GM19438 (cell line): Measurements from ENCODE around the gene CCDC8.
"Not testable (repeated sequence)": the region's sequence is repeated elsewhere in the genome, so short reads cannot be mapped to it uniquely, and the experiment has no call there.

Source experiments
- ATAC-seq: cut with Tn5 transposase; IDR thresholded peaks from one replicate; pipeline ENCODE4 v1.9.1; 2021; ENCODE audit warnings: low read depth; ENCODE audit not compliant: unreplicated experiment

The CCDC8 gene

GRCh38 chr19:46413262-46414031, at the start of gene CCDC8:
Gene CCDC8, minus strand, starts transcription at chr19:46413564. Its CDS starts 754 bp downstream, at chr19:46412810.
- ATAC-seq: no peak

- no peak for ATAC-seq
Measured at GRCh38 chr19:46461537-46461936, 48.2 kb upstream of the CCDC8 start.

- ATAC-seq: no peak
Measured at GRCh38 chr19:46460981-46461380, 47.6 kb upstream of the CCDC8 start.

GRCh38 chr19:46460055-46460454, 46.7 kb upstream of the CCDC8 start:
- no peak for ATAC-seq

GRCh38 chr19:46456930-46457329, 43.6 kb upstream of the CCDC8 start:
- no peak for ATAC-seq

GRCh38 chr19:46454244-46454643, 40.9 kb upstream of the CCDC8 start:
- no peak for ATAC-seq

GRCh38 chr19:46453661-46454060, 40.3 kb upstream of the CCDC8 start:
- no peak for ATAC-seq

GRCh38 chr19:46452186-46452585, 38.8 kb upstream of the CCDC8 start:
- no peak for ATAC-seq

GRCh38 chr19:46451352-46451751, 38.0 kb upstream of the CCDC8 start:
- no peak for ATAC-seq

GRCh38 chr19:46450737-46451136, 37.4 kb upstream of the CCDC8 start:
- ATAC-seq: no peak

- no peak for ATAC-seq
Measured at GRCh38 chr19:46449228-46449627, 35.9 kb upstream of the CCDC8 start.

- no peak for ATAC-seq
Measured at GRCh38 chr19:46448601-46449000, 35.2 kb upstream of the CCDC8 start.

GRCh38 chr19:46447824-46448223, 34.5 kb upstream of the CCDC8 start:
- ATAC-seq: no peak

- no peak for ATAC-seq
Measured at GRCh38 chr19:46447006-46447405, 33.6 kb upstream of the CCDC8 start.

GRCh38 chr19:46446021-46446420, 32.7 kb upstream of the CCDC8 start:
- ATAC-seq: no peak

- no peak for ATAC-seq
Measured at GRCh38 chr19:46442808-46443450, 29.6 kb upstream of the CCDC8 start.

- no peak for ATAC-seq
Measured at GRCh38 chr19:46441866-46442265, 28.5 kb upstream of the CCDC8 start.

GRCh38 chr19:46435689-46436088, 22.3 kb upstream of the CCDC8 start:
- not testable (repeated sequence) for ATAC-seq

GRCh38 chr19:46435009-46435408, 21.6 kb upstream of the CCDC8 start:
- no peak for ATAC-seq

- not testable (repeated sequence) for ATAC-seq
Measured at GRCh38 chr19:46433470-46433869, 20.1 kb upstream of the CCDC8 start.

- no peak for ATAC-seq
Measured at GRCh38 chr19:46431824-46432223, 18.5 kb upstream of the CCDC8 start.

GRCh38 chr19:46429999-46430398, 16.6 kb upstream of the CCDC8 start:
- no peak for ATAC-seq
